OCI-LY3 (cell line): ENCODE data around the gene PIRT.

ENCODE experiments used
- H2AFZ ChIP-seq: fragments of 200-600, 300-600 bp; shearing (Covaris generic); 2 replicates; pipeline ENCODE4 v1.6.0; 2014; ENCODE audit warnings: antibody characterized with exemption, low read depth, low read length
- H3K27ac ChIP-seq: fragments of 200-600, 300-600 bp; sonication (generic); 2 replicates; pipeline ENCODE4 v1.5.1; 2014; ENCODE audit warnings: mild to moderate bottlenecking, low read length, moderate library complexity, mixed read lengths
- H3K27me3 ChIP-seq: fragments of 200-600, 300-600 bp; sonication (generic); 2 replicates; pipeline ENCODE4 v1.6.1; 2014; ENCODE audit warnings: low read depth, low read length, mixed read lengths
- H3K36me3 ChIP-seq: fragments of 200-600, 300-600 bp; sonication (generic); replicated peaks from 2 replicates; pipeline ENCODE3; 2014; ENCODE audit warnings: low read depth, low read length, mixed read lengths
- H3K4me1 ChIP-seq: fragments of 300-600, 200-600 bp; sonication (generic); 2 replicates; pipeline ENCODE4 v1.6.1; 2014; ENCODE audit warnings: low read length, mixed read lengths
- H3K4me2 ChIP-seq: fragments of 200-600, 300-600 bp; sonication (generic); 2 replicates; pipeline ENCODE4 v1.6.1; 2014; ENCODE audit warnings: low read length, mixed read lengths
- H3K4me3 ChIP-seq: fragments of 300-600, 200-600 bp; sonication (generic); 2 replicates; pipeline ENCODE4 v1.5.1; 2014; ENCODE audit warnings: antibody characterized with exemption, mild to moderate bottlenecking, low read length, moderate library complexity
- H3K79me2 ChIP-seq: fragments of 300-600, 200-600 bp; shearing (Covaris generic); 2 replicates; pipeline ENCODE4 v1.6.1; 2014; ENCODE audit warnings: mild to moderate bottlenecking, low read length, mixed read lengths
- H3K9ac ChIP-seq: fragments of 300-600, 200-600 bp; shearing (Covaris generic); 2 replicates; pipeline ENCODE4 v1.6.0; 2014; ENCODE audit warnings: mild to moderate bottlenecking, low read length, moderate library complexity
- H3K9me3 ChIP-seq: fragments of 200-600, 300-600 bp; shearing (Covaris generic); 2 replicates; pipeline ENCODE4 v1.6.1; 2014; ENCODE audit warnings: low read length, mixed read lengths; ENCODE audit not compliant: insufficient read depth
- H4K20me1 ChIP-seq: fragments of 200-600, 300-600 bp; sonication (generic); 2 replicates; pipeline ENCODE4 v1.6.1; 2016; ENCODE audit warnings: low read length, mixed read lengths; ENCODE audit not compliant: insufficient read depth
- EZH2phosphoT487 ChIP-seq: fragments of 200-600 bp; shearing (Covaris generic); IDR thresholded peaks from 2 replicates; pipeline ENCODE4 v1.6.1; 2018; ENCODE audit warnings: antibody characterized with exemption, mixed run types, low read depth
- TF ChIP-seq, protein P1 (sequence below): fragments of 200-600, 300-600 bp; sonication (generic); IDR thresholded peaks from 2 replicates; pipeline ENCODE4 v1.5.1; 2014; ENCODE audit warnings: antibody characterized with exemption, low read length, low read depth

PIRT gene

DNA sequence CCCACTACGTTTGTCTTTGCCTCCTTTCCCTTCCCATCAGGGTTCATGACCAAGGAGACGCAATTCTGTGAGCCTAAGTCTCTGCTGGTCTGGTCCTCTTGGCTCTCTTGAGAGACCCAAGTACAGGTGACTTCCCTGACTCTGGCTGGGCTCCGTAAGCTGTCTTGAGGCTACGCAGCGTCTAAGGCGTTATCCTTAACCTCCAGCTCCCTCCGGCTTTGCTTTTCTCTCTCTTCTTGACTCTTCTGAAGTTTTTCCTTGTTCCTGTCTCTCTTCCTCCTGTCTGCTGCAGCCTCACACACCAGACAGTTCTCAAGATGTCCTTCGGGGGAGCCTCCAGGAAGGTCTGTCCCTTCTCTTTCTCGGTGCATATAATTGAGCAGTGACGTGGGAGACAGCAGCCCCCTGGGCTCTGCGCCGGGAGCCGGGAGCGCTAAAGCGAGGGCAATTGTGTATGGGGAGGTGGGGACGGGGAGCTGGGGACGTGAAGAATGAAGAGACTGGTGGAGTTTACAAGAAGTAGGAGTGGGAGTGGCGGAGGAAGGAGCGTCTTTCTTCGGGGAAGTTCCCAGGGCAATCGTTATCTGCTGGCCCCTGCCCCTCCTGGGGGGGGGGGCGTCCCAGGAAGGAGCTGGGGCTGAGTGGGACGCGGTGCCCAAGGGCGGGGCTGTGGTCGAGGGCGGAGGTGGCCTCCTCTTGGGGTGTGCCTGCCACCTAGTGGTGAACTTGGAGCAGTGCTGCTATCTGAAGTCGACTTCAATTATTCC, 6.9 kb upstream of the PIRT start:
- Histone ChIP-seq H3K4me2 (peak overlapping the region; percentile 97), H3K36me3 (no peaks in the 10 kb centered on the region), H2AFZ (peak overlapping the region; percentile 93), H3K4me3 (peak overlapping the region; percentile 79), H3K79me2 (no peaks in the 10 kb centered on the region), H3K9me3 (no peaks in the 10 kb centered on the region), H4K20me1 (no peaks in the 10 kb centered on the region), H3K27ac (no peak overlapping the region), H3K27me3 (0 out of 2 replicates have a peak, but pooled peaks cover 4% of the 10 kb centered on the region), H3K4me1 (no peaks in the 10 kb centered on the region), H3K9ac (peak overlapping the region; percentile 30; the same call in 1 of the 2 replicates)
- TF ChIP-seq EZH2phosphoT487 = no peak
- TF ChIP-seq, protein P1, sequence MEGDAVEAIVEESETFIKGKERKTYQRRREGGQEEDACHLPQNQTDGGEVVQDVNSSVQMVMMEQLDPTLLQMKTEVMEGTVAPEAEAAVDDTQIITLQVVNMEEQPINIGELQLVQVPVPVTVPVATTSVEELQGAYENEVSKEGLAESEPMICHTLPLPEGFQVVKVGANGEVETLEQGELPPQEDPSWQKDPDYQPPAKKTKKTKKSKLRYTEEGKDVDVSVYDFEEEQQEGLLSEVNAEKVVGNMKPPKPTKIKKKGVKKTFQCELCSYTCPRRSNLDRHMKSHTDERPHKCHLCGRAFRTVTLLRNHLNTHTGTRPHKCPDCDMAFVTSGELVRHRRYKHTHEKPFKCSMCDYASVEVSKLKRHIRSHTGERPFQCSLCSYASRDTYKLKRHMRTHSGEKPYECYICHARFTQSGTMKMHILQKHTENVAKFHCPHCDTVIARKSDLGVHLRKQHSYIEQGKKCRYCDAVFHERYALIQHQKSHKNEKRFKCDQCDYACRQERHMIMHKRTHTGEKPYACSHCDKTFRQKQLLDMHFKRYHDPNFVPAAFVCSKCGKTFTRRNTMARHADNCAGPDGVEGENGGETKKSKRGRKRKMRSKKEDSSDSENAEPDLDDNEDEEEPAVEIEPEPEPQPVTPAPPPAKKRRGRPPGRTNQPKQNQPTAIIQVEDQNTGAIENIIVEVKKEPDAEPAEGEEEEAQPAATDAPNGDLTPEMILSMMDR = peak; percentile 71

DNA sequence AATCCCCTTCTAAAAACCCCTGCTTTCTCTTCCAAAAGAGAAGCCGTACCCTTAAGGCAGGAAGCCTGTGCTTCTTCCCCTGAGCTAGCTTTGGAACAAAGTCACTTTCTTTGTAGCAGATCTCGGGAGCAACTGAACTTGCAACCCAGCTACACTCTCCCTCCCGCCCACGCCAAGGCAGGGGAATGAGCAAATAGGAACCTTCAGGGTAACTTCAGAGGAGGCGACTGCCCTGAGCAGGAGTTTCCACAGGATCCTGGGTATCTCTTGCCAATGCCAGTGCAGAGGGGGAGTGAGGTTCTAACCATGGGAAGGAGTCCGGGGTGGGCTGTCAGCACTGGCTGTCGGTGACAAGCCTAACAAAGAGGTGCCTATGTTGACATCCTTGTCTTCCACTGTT, 5.9 kb upstream of the PIRT start:
- Histone ChIP-seq H2AFZ (no peak overlapping the region), H3K4me3 (no peak overlapping the region), H3K36me3 (no peaks in the 10 kb centered on the region), H4K20me1 (no peaks in the 10 kb centered on the region), H3K27ac (no peak overlapping the region), H3K79me2 (no peaks in the 10 kb centered on the region), H3K4me1 (no peaks in the 10 kb centered on the region), H3K9ac (no peak overlapping the region), H3K9me3 (no peaks in the 10 kb centered on the region), H3K27me3 (no peaks in the 10 kb centered on the region), H3K4me2 (no peak overlapping the region)
- no peak for TF ChIP-seq EZH2phosphoT487
- TF ChIP-seq, protein P1 = no peak

DNA sequence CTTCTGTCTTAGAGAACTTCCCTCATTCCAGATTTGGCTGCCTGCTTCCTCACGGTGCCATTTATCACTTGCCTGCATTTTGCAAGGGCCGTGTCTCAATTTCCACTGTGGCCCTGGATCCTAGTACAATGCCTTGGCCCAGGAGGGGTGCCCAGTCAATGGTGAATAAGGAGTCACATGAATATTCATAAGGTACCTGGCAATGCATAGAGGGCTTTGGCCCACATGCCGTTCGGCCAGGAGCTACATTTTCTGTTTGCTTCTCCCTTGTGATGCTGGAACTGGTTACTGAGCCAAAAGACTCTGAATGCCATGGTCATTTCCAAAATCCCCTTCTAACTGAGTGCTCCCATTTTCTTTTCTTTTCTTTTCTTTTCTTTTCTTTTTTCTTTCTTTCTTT, 4.8 kb upstream of the PIRT start:
- no peak overlapping the region for H3K27ac ChIP-seq
- H4K20me1 ChIP-seq = no peaks in the 10 kb centered on the region
- H3K36me3 ChIP-seq = no peaks in the 10 kb centered on the region
- TF ChIP-seq EZH2phosphoT487 = no peak
- TF ChIP-seq, protein P1 = no peak
- no peaks in the 10 kb centered on the region for H3K79me2 ChIP-seq
- no peak overlapping the region for H3K9ac ChIP-seq
- no peak overlapping the region for H3K4me2 ChIP-seq
- H3K4me1 ChIP-seq = no peaks in the 10 kb centered on the region
- no peak overlapping the region for H3K4me3 ChIP-seq
- no peaks in the 10 kb centered on the region for H3K9me3 ChIP-seq
- no peaks in the 10 kb centered on the region for H3K27me3 ChIP-seq
- no peak overlapping the region for H2AFZ ChIP-seq

DNA sequence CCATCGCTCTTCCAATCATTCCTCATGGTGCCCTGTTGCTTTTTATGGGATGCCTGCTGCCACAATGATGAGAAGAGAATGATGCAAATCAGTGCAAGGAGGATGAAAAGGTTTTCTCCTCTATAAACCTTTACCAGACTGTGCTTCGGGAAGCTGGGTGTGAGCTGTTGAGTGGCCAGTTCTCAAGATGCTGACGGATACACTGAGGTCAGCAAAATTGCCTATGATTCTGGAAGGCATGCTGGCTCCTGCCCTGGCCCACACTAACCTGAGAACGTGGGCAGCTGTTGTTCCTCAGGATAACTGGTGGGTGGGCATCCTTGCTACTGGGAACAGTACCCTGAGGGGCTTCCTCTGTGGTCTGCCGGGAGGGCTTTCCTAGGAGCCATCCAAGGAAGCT, 795 bp upstream of the PIRT start:
- H3K4me1 ChIP-seq = no peaks in the 10 kb centered on the region
- no peak overlapping the region for H3K4me2 ChIP-seq
- H3K9me3 ChIP-seq = no peaks in the 10 kb centered on the region
- TF ChIP-seq, protein P1 = no peak
- TF ChIP-seq EZH2phosphoT487 = no peak
- H3K36me3 ChIP-seq = no peaks in the 10 kb centered on the region
- no peak overlapping the region for H3K4me3 ChIP-seq
- no peak overlapping the region for H3K27ac ChIP-seq
- no peak overlapping the region for H3K9ac ChIP-seq
- no peak overlapping the region for H2AFZ ChIP-seq
- no peaks in the 10 kb centered on the region for H3K27me3 ChIP-seq
- H3K79me2 ChIP-seq = no peaks in the 10 kb centered on the region
- H4K20me1 ChIP-seq = no peaks in the 10 kb centered on the region
